Astrocyte of the spinal cord (primary cell): ENCODE results near the gene KLF6.

Source experiments
- DNase-seq: peaks from one replicate; pipeline ENCODE4 v3.0.0; 2011; ENCODE audit warnings: low read depth, low spot score
- H3K4me3 ChIP-seq: 2 replicates; pipeline ENCODE4 v1.5.1; 2011; ENCODE audit warnings: low read depth, mild to moderate bottlenecking, low read length, moderate library complexity
- in situ Hi-C: cut with HindIII; loops from 2 replicates; pipeline ENCODE4 v1.10.0; 2017; ENCODE audit warnings: low sequenced_read_pairs
- TF ChIP-seq, protein P1 (sequence below): IDR thresholded peaks from 2 replicates; pipeline ENCODE4 v1.5.1; 2012; ENCODE audit warnings: low read depth, mild to moderate bottlenecking, low read length, inconsistent platforms

The KLF6 gene

DNA sequence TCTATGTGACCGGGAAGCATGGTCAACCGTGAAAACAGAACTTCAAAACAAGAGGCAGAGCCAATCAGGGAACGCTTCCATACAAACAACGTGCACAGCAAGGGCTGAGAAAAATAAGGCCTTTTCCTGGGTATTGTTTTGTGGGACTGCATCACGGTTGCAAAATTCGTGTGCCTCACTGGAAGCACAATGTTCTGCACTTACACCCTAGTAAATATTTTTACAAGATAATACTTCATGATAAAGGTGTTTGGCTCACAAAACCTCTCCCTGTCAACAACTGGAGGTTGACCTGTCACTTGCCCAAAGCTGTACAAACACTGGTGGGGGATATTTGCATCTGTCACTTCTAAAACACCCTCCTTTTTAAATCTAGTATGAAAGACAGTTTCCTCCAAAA lies 37.0 kb downstream of the KLF6 start:
- in situ Hi-C loops = no loop called here
- no peak for DNase-seq
- no peak overlapping the region for H3K4me3 ChIP-seq
- TF ChIP-seq, protein P1, sequence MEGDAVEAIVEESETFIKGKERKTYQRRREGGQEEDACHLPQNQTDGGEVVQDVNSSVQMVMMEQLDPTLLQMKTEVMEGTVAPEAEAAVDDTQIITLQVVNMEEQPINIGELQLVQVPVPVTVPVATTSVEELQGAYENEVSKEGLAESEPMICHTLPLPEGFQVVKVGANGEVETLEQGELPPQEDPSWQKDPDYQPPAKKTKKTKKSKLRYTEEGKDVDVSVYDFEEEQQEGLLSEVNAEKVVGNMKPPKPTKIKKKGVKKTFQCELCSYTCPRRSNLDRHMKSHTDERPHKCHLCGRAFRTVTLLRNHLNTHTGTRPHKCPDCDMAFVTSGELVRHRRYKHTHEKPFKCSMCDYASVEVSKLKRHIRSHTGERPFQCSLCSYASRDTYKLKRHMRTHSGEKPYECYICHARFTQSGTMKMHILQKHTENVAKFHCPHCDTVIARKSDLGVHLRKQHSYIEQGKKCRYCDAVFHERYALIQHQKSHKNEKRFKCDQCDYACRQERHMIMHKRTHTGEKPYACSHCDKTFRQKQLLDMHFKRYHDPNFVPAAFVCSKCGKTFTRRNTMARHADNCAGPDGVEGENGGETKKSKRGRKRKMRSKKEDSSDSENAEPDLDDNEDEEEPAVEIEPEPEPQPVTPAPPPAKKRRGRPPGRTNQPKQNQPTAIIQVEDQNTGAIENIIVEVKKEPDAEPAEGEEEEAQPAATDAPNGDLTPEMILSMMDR = no peak

DNA sequence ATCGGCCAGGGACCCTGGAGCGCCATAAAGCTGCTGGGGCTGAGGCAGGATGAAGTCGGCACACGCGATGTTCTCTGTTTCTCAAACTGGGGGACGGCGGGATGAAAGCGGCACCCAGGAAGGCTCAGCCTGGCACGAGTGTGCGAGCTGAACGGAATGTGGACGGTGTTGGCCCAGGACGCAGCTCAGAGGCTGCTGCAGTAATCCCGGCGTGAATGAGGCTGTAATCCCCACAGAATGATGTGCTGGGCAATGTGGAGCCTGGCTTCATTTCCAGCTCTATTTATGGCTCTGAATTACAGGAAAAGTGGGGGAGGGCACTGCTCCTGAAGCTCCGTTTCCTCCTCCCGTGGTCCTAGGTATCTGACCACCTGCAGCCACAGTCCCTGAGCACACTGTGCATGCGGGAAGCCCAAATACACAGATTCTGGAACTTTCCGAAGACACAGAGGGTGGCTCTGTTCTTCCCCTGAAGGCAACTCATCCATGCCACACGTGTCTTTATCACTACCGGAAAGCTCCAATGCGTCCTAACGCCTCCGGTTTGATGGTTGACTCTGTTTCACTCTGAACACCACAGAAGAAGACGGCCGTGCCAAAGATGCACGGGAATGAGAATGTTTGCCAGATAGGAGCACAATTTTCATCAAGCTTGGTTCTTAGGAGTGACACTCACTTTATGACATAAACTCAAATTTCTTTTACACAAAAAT lies 37.6 kb downstream of the KLF6 start:
- no peak for DNase-seq
- TF ChIP-seq, protein P1 = no peak
- in situ Hi-C loops = no loop called here
- no peak overlapping the region for H3K4me3 ChIP-seq

DNA sequence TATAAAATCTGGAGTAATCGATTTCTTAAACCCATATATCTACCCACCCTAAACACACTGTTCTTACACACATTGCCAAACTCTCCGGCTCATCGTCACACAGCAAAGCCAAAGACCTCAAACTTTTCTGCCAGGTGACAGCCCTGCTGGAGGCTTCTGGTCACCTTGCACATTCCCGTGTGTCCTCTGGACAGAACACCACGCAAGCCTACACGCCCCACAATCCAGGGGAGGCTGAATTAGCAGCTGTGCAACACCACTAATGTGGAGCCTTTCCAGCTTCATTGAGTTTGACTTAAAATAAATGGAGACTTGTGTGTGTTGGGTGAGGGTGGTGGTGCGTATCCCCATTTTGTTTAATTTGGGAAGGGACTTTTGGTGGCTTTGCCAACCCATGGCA lies 38.4 kb downstream of the KLF6 start:
- TF ChIP-seq, protein P1 = no peak
- H3K4me3 ChIP-seq = no peak overlapping the region
- no peak for DNase-seq
- in situ Hi-C loops = no loop called here

DNA sequence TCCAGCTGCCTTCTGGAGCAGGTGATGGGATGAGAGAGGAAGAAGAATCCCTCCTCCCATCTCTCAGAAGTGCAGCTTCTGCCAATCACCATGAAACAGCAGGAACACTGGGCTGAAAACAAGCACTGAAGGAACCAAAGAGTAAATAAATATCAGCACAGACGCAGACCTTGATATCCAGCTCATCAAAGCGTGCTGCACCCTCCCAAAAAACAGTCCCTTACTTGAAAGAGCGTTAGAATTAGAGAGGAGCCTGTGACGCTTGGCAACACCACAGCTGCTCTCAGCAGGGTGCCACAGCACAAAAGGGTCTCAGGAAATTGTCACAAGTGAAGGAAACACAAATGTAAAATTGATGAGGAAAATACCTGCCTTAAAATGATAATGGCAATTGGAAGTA lies 39.5 kb downstream of the KLF6 start:
- no peak for DNase-seq
- TF ChIP-seq, protein P1 = no peak
- in situ Hi-C loops = no loop called here
- H3K4me3 ChIP-seq = no peak overlapping the region

DNA sequence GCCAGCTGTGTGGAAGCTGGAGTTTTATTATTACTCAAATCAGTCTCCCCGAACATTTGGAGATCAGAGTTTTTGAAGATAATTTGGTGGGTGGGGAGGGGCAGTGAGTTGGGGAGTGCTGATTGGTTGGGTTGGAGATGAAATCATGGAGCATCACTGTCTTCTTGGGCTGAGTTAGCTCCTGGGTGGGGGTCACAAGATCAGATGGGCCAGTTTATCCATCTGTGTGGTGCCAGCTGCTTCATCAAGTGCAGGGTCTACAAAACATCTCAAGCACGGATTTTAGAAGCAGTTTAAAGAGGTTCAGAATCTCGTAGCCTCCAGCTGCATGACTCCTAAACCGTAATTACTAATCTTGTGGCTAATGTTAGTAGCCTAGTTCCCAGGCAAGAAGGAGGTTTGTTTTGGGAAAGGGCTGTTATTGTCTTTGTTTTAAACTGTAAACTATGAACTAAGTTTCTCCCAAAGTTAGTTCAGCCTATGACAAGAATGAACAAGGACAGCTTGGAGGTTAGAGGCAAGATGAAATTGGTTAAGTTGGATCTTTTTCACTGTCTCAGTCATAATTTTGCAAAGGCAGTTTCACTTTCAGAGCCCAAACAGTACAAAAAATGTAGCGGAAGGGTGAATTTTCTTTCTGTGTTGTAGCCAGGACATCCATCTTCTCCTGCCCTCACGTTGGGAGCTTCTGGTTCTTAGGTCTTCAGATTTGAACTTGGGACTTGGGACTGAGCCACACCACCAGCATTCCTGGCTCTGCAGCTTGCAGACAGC lies 43.1 kb downstream of the KLF6 start:
- H3K4me3 ChIP-seq = no peak overlapping the region

DNA sequence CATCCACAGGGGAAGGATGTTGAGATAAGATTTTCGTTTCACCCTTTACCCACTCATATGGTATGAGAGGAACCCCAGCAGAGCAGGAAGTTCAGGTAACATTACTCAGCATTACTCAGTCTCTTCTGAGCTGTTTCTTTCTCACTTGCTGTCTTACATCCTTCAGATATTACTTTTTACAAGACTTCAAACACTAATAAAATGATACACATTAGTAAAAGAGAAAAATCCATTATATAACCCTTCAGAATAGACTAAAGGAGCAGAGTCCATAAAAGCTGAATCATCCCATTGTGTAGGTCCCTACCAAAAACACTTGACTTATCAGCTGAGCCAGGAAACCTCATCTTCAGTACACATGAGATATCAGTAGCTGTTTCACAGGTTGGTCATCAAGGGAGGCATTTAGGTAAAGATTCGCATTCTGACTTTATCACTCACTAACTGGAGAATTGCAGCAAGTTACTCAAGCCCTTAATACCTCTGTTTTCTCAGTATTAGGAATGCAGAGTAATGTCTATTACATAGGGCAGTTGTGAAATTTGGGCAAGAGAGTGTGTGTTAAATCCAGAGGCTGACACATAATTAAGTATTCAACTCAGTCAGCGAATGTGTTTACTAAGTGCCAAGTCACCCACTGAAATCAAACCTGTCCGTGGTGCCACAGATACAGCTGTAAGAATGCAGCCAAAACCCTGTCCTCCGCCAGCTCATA lies 44.7 kb downstream of the KLF6 start:
- H3K4me3 ChIP-seq = no peak overlapping the region
- TF ChIP-seq, protein P1 = no peak
- DNase-seq = no peak
- in situ Hi-C loops = no loop called here

More for the DNA sequence above, 43.1 kb downstream of the KLF6 start:
- TF ChIP-seq, protein P1 = no peak
- no peak for DNase-seq
- in situ Hi-C loops = no loop called here
